Activated naive CD4-positive, alpha-beta T cell treated with anti-CD3 and anti-CD28 coated beads, Interleukin-2, amount 50 U/mL, for 24 hours (primary cell): ENCODE results near the gene GPR135.

ENCODE experiments used
- H3K27ac Mint-ChIP-seq: one replicate; pipeline ENCODE4 v1.8.0; 2021; ENCODE audit warnings: mild to moderate bottlenecking, mixed read lengths
- H3K27me3 Mint-ChIP-seq: one replicate; pipeline ENCODE4 v1.8.0; 2021; ENCODE audit warnings: mixed read lengths
- H3K36me3 Mint-ChIP-seq: one replicate; pipeline ENCODE4 v1.8.0; 2021; ENCODE audit warnings: mixed read lengths
- H3K4me1 Mint-ChIP-seq: one replicate; pipeline ENCODE4 v1.8.0; 2021; ENCODE audit warnings: mixed read lengths
- H3K4me3 Mint-ChIP-seq: one replicate; pipeline ENCODE4 v1.8.0; 2021; ENCODE audit warnings: mild to moderate bottlenecking, mixed read lengths
- H3K9me3 Mint-ChIP-seq: one replicate; pipeline ENCODE4 v1.8.0; 2021; ENCODE audit warnings: mixed read lengths

GPR135 gene

GRCh38 chr14:59415836-59416602 is 49.2 kb downstream of the GPR135 start:
- Mint-ChIP-seq H3K4me1 (no peaks in the 10 kb centered on the region), H3K36me3 (no peaks in the 10 kb centered on the region), H3K9me3 (no peaks in the 10 kb centered on the region)

More at GRCh38 chr14:59415836-59416602, 49.2 kb downstream of the GPR135 start:
- H3K4me3 Mint-ChIP-seq, result no peak overlapping the region
- no peak overlapping the region for H3K27ac Mint-ChIP-seq
- no peaks in the 10 kb centered on the region for H3K27me3 Mint-ChIP-seq
